Activated CD4-positive, alpha-beta memory T cell treated with anti-CD3 and anti-CD28 coated beads for 36 hours (primary cell): ENCODE measurements around the gene HOXA6. TPM values are rescaled to one million over a fixed set of nuclear protein-coding genes. Genes with fewer than 3 reads are reported as not detected.

ENCODE experiments used
- CTCF ChIA-PET: fragments of 350-600 bp; sonication (Branson Sonifier 250); formaldehyde crosslinking; loops from one replicate; lab custom pipeline; 2021; ENCODE audit warnings: antibody characterized with exemption, inconsistent platforms; lab: Charles Lee
- POLR2A ChIA-PET: fragments of 350-600 bp; sonication (Branson Sonifier 250); formaldehyde crosslinking; loops from one replicate; lab custom pipeline; 2021; ENCODE audit warnings: antibody characterized with exemption; lab: Charles Lee
- DNase-seq: peaks from one replicate; pipeline ENCODE4 v3.0.0-alpha.2; 2020
- H3K27ac Mint-ChIP-seq: one replicate; pipeline ENCODE4 v1.8.0; 2021; ENCODE audit warnings: mixed read lengths
- H3K27me3 Mint-ChIP-seq: one replicate; pipeline ENCODE4 v1.8.0; 2021; ENCODE audit warnings: mixed read lengths
- H3K36me3 Mint-ChIP-seq: one replicate; pipeline ENCODE4 v1.8.0; 2021; ENCODE audit warnings: mixed read lengths
- H3K4me1 Mint-ChIP-seq: one replicate; pipeline ENCODE4 v1.8.0; 2021; ENCODE audit warnings: low read depth, mixed read lengths
- H3K4me3 Mint-ChIP-seq: one replicate; pipeline ENCODE4 v1.8.0; 2021; ENCODE audit warnings: mild to moderate bottlenecking, mixed read lengths
- H3K9me3 Mint-ChIP-seq: one replicate; pipeline ENCODE4 v1.8.0; 2021; ENCODE audit warnings: mixed read lengths
- intact Hi-C: fragments of 100-400 bp; cut with micrococcal nuclease; formaldehyde crosslinking; loops from one replicate; pipeline ENCODE4 v1.15.1; 2023
- total RNA-seq, 2 experiments: library from RNA; stranded (reverse); gene quantifications; one replicate each; pipeline ENCODE4 v1.2.3, GENCODE V29; 2021

HOXA6 gene
- total RNA-seq, 2 experiments from 2014 or later, result not detected

- CTCF ChIA-PET, result interaction anchor here (1.3 to 2.2 kb wide), 4 partner anchors 11 to 478 kb away, joined by 3 to 9 read pairs (median 6); no protein-coding TSS in a partner anchor
- Mint-ChIP-seq H3K27me3 (peaks cover 85% of the 10 kb centered on the region), H3K4me3 (no peak overlapping the region), H3K9me3 (no peaks in the 10 kb centered on the region), H3K27ac (no peak overlapping the region), H3K36me3 (peaks cover 4% of the 10 kb centered on the region), H3K4me1 (peaks cover 39% of the 10 kb centered on the region)
- intact Hi-C loops, result loop anchor here (10.0 kb wide), 1 partner anchor 863 kb away; the partner anchor contains the start of gene SNX10
- DNase-seq, result no peak
- POLR2A ChIA-PET, result no interaction called here
Measured at GRCh38 chr7:27157702-27158431, 10.3 kb upstream of the HOXA6 start.

GRCh38 chr7:27156916-27157701 lies 9.5 kb upstream of the HOXA6 start:
- Mint-ChIP-seq H3K4me3 (no peak overlapping the region), H3K4me1 (peaks cover 40% of the 10 kb centered on the region), H3K9me3 (no peaks in the 10 kb centered on the region), H3K27ac (peak overlapping the region; percentile 38), H3K36me3 (peaks cover 4% of the 10 kb centered on the region), H3K27me3 (peaks cover 84% of the 10 kb centered on the region)
- no peak for DNase-seq
- CTCF ChIA-PET, result interaction anchor here (0.7 to 1.3 kb wide), 5 partner anchors 12 to 475 kb away, joined by 3 read pairs; partner anchors contain the start of gene HOXA10
- intact Hi-C loops, result loop anchor here (10.0 kb wide), 1 partner anchor 862 kb away; the partner anchor contains the start of gene SNX10
- POLR2A ChIA-PET, result no interaction called here

GRCh38 chr7:27156508-27156898 lies 8.9 kb upstream of the HOXA6 start, which contains the start of gene HOXA7:
HOXA7 (minus strand) TSS chr7:27156675; CDS start chr7:27156545, 130 bp downstream.
- peaks cover 85% of the 10 kb centered on the region for H3K27me3 Mint-ChIP-seq
- POLR2A ChIA-PET, result no interaction called here
- H3K36me3 Mint-ChIP-seq, result peaks cover 4% of the 10 kb centered on the region
- H3K4me3 Mint-ChIP-seq, result peak within 1 kb of the TSS; percentile 46
- DNase-seq, result no peak
- peak within 1 kb of the TSS; percentile 38 for H3K27ac Mint-ChIP-seq
- H3K9me3 Mint-ChIP-seq, result no peaks in the 10 kb centered on the region
- H3K4me1 Mint-ChIP-seq, result peaks cover 46% of the 10 kb centered on the region
- intact Hi-C loops, result loop anchor here (10.0 kb wide), 1 partner anchor 862 kb away; the partner anchor contains the start of gene SNX10
- CTCF ChIA-PET, result interaction anchor here (0.7 to 1.1 kb wide), 3 partner anchors 17 to 475 kb away, joined by 3 read pairs; partner anchors contain the start of gene HOXA10

GRCh38 chr7:27155816-27156507 lies 8.4 kb upstream of the HOXA6 start:
- ChIA-PET POLR2A (no interaction called here), CTCF (interaction anchor here (0.7 to 0.8 kb wide), 2 partner anchors 18 to 474 kb away, joined by 3 read pairs; partner anchors contain the start of gene HOXA10)
- peaks cover 4% of the 10 kb centered on the region for H3K36me3 Mint-ChIP-seq
- peaks cover 88% of the 10 kb centered on the region for H3K27me3 Mint-ChIP-seq
- H3K27ac Mint-ChIP-seq, result peak overlapping the region; percentile 33
- H3K4me1 Mint-ChIP-seq, result peaks cover 50% of the 10 kb centered on the region
- no peaks in the 10 kb centered on the region for H3K9me3 Mint-ChIP-seq
- DNase-seq, result no peak
- intact Hi-C loops, result loop anchor here (2.0 to 10.0 kb wide), 2 partner anchors 17 to 861 kb away; partner anchors contain the start of gene SNX10
- peak overlapping the region; percentile 46 for H3K4me3 Mint-ChIP-seq

- Mint-ChIP-seq H3K4me1 (peaks cover 53% of the 10 kb centered on the region), H3K36me3 (peaks cover 4% of the 10 kb centered on the region), H3K27me3 (peaks cover 90% of the 10 kb centered on the region), H3K9me3 (no peaks in the 10 kb centered on the region), H3K4me3 (peak overlapping the region; percentile 43), H3K27ac (peak overlapping the region; percentile 33)
- POLR2A ChIA-PET, result no interaction called here
- peak; percentile 59 for DNase-seq
- intact Hi-C loops, result loop anchor here (2.0 to 10.0 kb wide), 3 partner anchors 18 to 860 kb away; partner anchors contain the start of genes HOXA11 and SNX10
- CTCF ChIA-PET, result interaction anchor here (2.0 kb wide), 1 partner anchor 473 kb away, joined by 5 read pairs; no protein-coding TSS in a partner anchor
Measured at GRCh38 chr7:27154901-27155815, 7.6 kb upstream of the HOXA6 start.

- peak overlapping the region; percentile 6 for H3K4me3 Mint-ChIP-seq
- no peak overlapping the region for H3K27ac Mint-ChIP-seq
- peaks cover 4% of the 10 kb centered on the region for H3K36me3 Mint-ChIP-seq
- H3K27me3 Mint-ChIP-seq, result peaks cover 89% of the 10 kb centered on the region
- ChIA-PET POLR2A (no interaction called here), CTCF (interaction anchor here (2.0 kb wide), 1 partner anchor 472 kb away, joined by 5 read pairs; no protein-coding TSS in a partner anchor)
- DNase-seq, result no peak
- intact Hi-C loops, result loop anchor here (2.0 to 10.0 kb wide), 3 partner anchors 18 to 860 kb away; partner anchors contain the start of genes HOXA11 and SNX10
- peaks cover 53% of the 10 kb centered on the region for H3K4me1 Mint-ChIP-seq
- H3K9me3 Mint-ChIP-seq, result no peaks in the 10 kb centered on the region
Measured at GRCh38 chr7:27154369-27154768, 6.8 kb upstream of the HOXA6 start.

GRCh38 chr7:27153526-27153925 lies 6.0 kb upstream of the HOXA6 start:
- Mint-ChIP-seq H3K27ac (no peak overlapping the region), H3K27me3 (peaks cover 85% of the 10 kb centered on the region), H3K4me3 (no peak overlapping the region), H3K9me3 (no peaks in the 10 kb centered on the region), H3K36me3 (peaks cover 4% of the 10 kb centered on the region), H3K4me1 (peaks cover 50% of the 10 kb centered on the region)
- intact Hi-C loops, result loop anchor here (5.0 to 10.0 kb wide), 2 partner anchors 34 to 859 kb away; partner anchors contain the start of genes HOXA11 and SNX10
- DNase-seq, result no peak
- ChIA-PET CTCF (interaction anchor here (0.7 to 2.0 kb wide), 3 partner anchors 26 to 471 kb away, joined by 3 to 5 read pairs (median 4); no protein-coding TSS in a partner anchor), POLR2A (no interaction called here)

- intact Hi-C loops, result loop anchor here (5.0 to 10.0 kb wide), 2 partner anchors 34 to 858 kb away; partner anchors contain the start of genes HOXA11 and SNX10
- DNase-seq, result no peak
- Mint-ChIP-seq H3K27me3 (peaks cover 85% of the 10 kb centered on the region), H3K9me3 (no peaks in the 10 kb centered on the region), H3K4me1 (peaks cover 53% of the 10 kb centered on the region), H3K27ac (no peak overlapping the region), H3K36me3 (peaks cover 4% of the 10 kb centered on the region), H3K4me3 (no peak overlapping the region)
- ChIA-PET CTCF (interaction anchor here (1.3 to 5.2 kb wide), 2 partner anchors 11 to 43 kb away, joined by 4 to 72 read pairs; partner anchors contain the start of gene HOXA9), POLR2A (no interaction called here)
Measured at GRCh38 chr7:27152816-27153442, 5.4 kb upstream of the HOXA6 start.

- DNase-seq, result no peak
- intact Hi-C loops, result loop anchor here (2.0 to 10.0 kb wide), 3 partner anchors 13 to 857 kb away; partner anchors contain the start of genes HOXA11, HOXA9 and SNX10
- Mint-ChIP-seq H3K27me3 (peaks cover 83% of the 10 kb centered on the region), H3K9me3 (no peaks in the 10 kb centered on the region), H3K4me1 (peaks cover 48% of the 10 kb centered on the region), H3K4me3 (peak within 1 kb of the TSS; percentile 52), H3K36me3 (peaks cover 2% of the 10 kb centered on the region), H3K27ac (no peak within 1 kb of the TSS)
- ChIA-PET CTCF (interaction anchor here (1.3 to 5.2 kb wide), 3 partner anchors 11 to 622 kb away, joined by 3 to 72 read pairs (median 7); partner anchors contain the start of gene HOXA9), POLR2A (no interaction called here)
Measured at GRCh38 chr7:27151931-27152815, 4.6 kb upstream of the HOXA6 start, which contains the start of gene HOXA3. HOXA3 (minus strand) TSS chr7:27152583; CDS start chr7:27110640, 41,943 bp downstream.
